ENCODE data around the gene ATP13A5.

Gene ATP13A5

GRCh38 chr3:193346259-193346658 lies 32.3 kb downstream of the ATP13A5 start:
- TF ChIP-seq RAD21 (IDR thresholded peaks at IDR 0.05; ENCODE audit: low read depth) (no peak), TEAD4 (IDR thresholded peaks at IDR 0.05) (no peak), EP300 (IDR thresholded peaks at IDR 0.05; ENCODE audit: borderline replicate concordance) (no peak), FOXM1 (IDR thresholded peaks at IDR 0.05; ENCODE audit: borderline replicate concordance, low read depth) (no peak), MAX (IDR thresholded peaks at IDR 0.05) (no peak), EGR1 (IDR thresholded peaks at IDR 0.05) (no peak), TAF1 (IDR thresholded peaks at IDR 0.05; ENCODE audit: low read depth) (no peak), REST (IDR thresholded peaks at IDR 0.05; ENCODE audit: low read depth) (no peak), CREB1 (IDR thresholded peaks at IDR 0.05; ENCODE audit: low read depth) (no peak)

- no peak for TF ChIP-seq TEAD4 (IDR thresholded peaks at IDR 0.05)
- no peak for TF ChIP-seq MAX (IDR thresholded peaks at IDR 0.05)
- no peak for TF ChIP-seq EP300 (IDR thresholded peaks at IDR 0.05; ENCODE audit: borderline replicate concordance)
- TF ChIP-seq YY1 (IDR thresholded peaks at IDR 0.05; ENCODE audit: low read depth) = no peak
- TF ChIP-seq USF1 (IDR thresholded peaks at IDR 0.05) = no peak
Observed at GRCh38 chr3:193345431-193345830, 33.1 kb downstream of the ATP13A5 start.

GRCh38 chr3:193344486-193344885 lies 34.1 kb downstream of the ATP13A5 start:
- no peak for TF ChIP-seq FOXM1 (IDR thresholded peaks at IDR 0.05; ENCODE audit: borderline replicate concordance, low read depth)

- no peak for TF ChIP-seq ZBTB7A (IDR thresholded peaks at IDR 0.05; ENCODE audit: low read depth)
- no peak for TF ChIP-seq EP300 (IDR thresholded peaks at IDR 0.05; ENCODE audit: borderline replicate concordance)
- no peak for TF ChIP-seq EGR1 (IDR thresholded peaks at IDR 0.05)
- no peak for TF ChIP-seq TAF1 (IDR thresholded peaks at IDR 0.05; ENCODE audit: low read depth)
- TF ChIP-seq TEAD4 (IDR thresholded peaks at IDR 0.05) = no peak
- TF ChIP-seq NFIC (IDR thresholded peaks at IDR 0.05) = no peak
- TF ChIP-seq USF1 (IDR thresholded peaks at IDR 0.05) = no peak
- TF ChIP-seq YY1 (IDR thresholded peaks at IDR 0.05; ENCODE audit: low read depth) = no peak
- no peak for TF ChIP-seq REST (IDR thresholded peaks at IDR 0.05; ENCODE audit: low read depth)
- TF ChIP-seq CEBPB (IDR thresholded peaks at IDR 0.05) = no peak
- TF ChIP-seq FOXM1 (IDR thresholded peaks at IDR 0.05; ENCODE audit: borderline replicate concordance, low read depth) = no peak
- no peak for TF ChIP-seq TCF12 (IDR thresholded peaks at IDR 0.05; ENCODE audit: low read depth)
- TF ChIP-seq CREB1 (IDR thresholded peaks at IDR 0.05; ENCODE audit: low read depth) = no peak
- TF ChIP-seq RAD21 (IDR thresholded peaks at IDR 0.05; ENCODE audit: low read depth) = no peak
- no peak for TF ChIP-seq MAX (IDR thresholded peaks at IDR 0.05)
Observed at GRCh38 chr3:193343726-193344222, 34.8 kb downstream of the ATP13A5 start.

- TF ChIP-seq FOXM1 (IDR thresholded peaks at IDR 0.05; ENCODE audit: borderline replicate concordance, low read depth) (no peak), EGR1 (IDR thresholded peaks at IDR 0.05) (no peak), TAF1 (IDR thresholded peaks at IDR 0.05; ENCODE audit: low read depth) (no peak), ZBTB7A (IDR thresholded peaks at IDR 0.05; ENCODE audit: low read depth) (no peak)
Observed at GRCh38 chr3:193342551-193342950, 36.0 kb downstream of the ATP13A5 start.

GRCh38 chr3:193335031-193335430 lies 43.5 kb downstream of the ATP13A5 start:
- no peak for TF ChIP-seq RAD21 (IDR thresholded peaks at IDR 0.05; ENCODE audit: low read depth)
- no peak for TF ChIP-seq EP300 (IDR thresholded peaks at IDR 0.05; ENCODE audit: borderline replicate concordance)
- no peak for TF ChIP-seq MAX (IDR thresholded peaks at IDR 0.05)
- TF ChIP-seq CEBPB (IDR thresholded peaks at IDR 0.05) = no peak
- no peak for TF ChIP-seq YY1 (IDR thresholded peaks at IDR 0.05; ENCODE audit: low read depth)

Measured in Ishikawa (cell line).